ENCODE data around the gene IL18R1. TPM values are rescaled to one million over a fixed set of nuclear protein-coding genes. Genes with fewer than 3 reads are reported as not detected.

The IL18R1 gene
- total and polyA plus RNA-seq, 9 of the 15 experiments (the other 6 are each of a cell fraction or from before 2014, with no cell fraction given) = 0.55 to 10.0 (median 2.5) TPM

GRCh38 chr2:102420290-102420689, 64.7 kb downstream of the IL18R1 start (continued):
- TF ChIP-seq, protein P1, sequence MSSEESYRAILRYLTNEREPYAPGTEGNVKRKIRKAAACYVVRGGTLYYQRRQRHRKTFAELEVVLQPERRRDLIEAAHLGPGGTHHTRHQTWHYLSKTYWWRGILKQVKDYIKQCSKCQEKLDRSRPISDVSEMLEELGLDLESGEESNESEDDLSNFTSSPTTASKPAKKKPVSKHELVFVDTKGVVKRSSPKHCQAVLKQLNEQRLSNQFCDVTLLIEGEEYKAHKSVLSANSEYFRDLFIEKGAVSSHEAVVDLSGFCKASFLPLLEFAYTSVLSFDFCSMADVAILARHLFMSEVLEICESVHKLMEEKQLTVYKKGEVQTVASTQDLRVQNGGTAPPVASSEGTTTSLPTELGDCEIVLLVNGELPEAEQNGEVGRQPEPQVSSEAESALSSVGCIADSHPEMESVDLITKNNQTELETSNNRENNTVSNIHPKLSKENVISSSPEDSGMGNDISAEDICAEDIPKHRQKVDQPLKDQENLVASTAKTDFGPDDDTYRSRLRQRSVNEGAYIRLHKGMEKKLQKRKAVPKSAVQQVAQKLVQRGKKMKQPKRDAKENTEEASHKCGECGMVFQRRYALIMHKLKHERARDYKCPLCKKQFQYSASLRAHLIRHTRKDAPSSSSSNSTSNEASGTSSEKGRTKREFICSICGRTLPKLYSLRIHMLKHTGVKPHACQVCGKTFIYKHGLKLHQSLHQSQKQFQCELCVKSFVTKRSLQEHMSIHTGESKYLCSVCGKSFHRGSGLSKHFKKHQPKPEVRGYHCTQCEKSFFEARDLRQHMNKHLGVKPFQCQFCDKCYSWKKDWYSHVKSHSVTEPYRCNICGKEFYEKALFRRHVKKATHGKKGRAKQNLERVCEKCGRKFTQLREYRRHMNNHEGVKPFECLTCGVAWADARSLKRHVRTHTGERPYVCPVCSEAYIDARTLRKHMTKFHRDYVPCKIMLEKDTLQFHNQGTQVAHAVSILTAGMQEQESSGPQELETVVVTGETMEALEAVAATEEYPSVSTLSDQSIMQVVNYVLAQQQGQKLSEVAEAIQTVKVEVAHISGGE (CRISPR knock-in tag; IDR thresholded peaks at IDR 0.05) = peak in 1 of 3 experiments; percentile 44; a peak in 2 of 6 replicates
- no peak for TF ChIP-seq ATF7 (IDR thresholded peaks at IDR 0.05)
- TF ChIP-seq EP300 (IDR thresholded peaks at IDR 0.05; ENCODE audit: low read length) = peak; percentile 83; the same call in 1 of the 2 replicates
- TF ChIP-seq ZNF124 (CRISPR knock-in tag; IDR thresholded peaks at IDR 0.05) = no peak
- TF ChIP-seq SAFB (IDR thresholded peaks at IDR 0.05; ENCODE audit: borderline replicate concordance, low read depth, low read length) = no peak
- peak; percentile 78; the same call in 1 of the 2 replicates for TF ChIP-seq POLR2AphosphoS5 (IDR thresholded peaks at IDR 0.05; ENCODE audit: control insufficient read depth, insufficient read depth, low read depth, low read length)
- TF ChIP-seq CCNT2 (IDR thresholded peaks at IDR 0.05; ENCODE audit: borderline replicate concordance, extremely low read depth, insufficient read length, low read depth, low read length) = peak; percentile 15
- no peak for TF ChIP-seq ZNF239 (CRISPR knock-in tag; IDR thresholded peaks at IDR 0.05)
- TF ChIP-seq ERF (CRISPR knock-in tag; IDR thresholded peaks at IDR 0.05) = 0 out of 2 replicates have a peak, but pooled peaks have one; percentile 47
- TF ChIP-seq, protein P2, sequence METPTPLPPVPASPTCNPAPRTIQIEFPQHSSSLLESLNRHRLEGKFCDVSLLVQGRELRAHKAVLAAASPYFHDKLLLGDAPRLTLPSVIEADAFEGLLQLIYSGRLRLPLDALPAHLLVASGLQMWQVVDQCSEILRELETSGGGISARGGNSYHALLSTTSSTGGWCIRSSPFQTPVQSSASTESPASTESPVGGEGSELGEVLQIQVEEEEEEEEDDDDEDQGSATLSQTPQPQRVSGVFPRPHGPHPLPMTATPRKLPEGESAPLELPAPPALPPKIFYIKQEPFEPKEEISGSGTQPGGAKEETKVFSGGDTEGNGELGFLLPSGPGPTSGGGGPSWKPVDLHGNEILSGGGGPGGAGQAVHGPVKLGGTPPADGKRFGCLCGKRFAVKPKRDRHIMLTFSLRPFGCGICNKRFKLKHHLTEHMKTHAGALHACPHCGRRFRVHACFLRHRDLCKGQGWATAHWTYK (CRISPR knock-in tag; IDR thresholded peaks at IDR 0.05) = no peak
- no peak for TF ChIP-seq PCBP2 (IDR thresholded peaks at IDR 0.05; ENCODE audit: low read depth, low read length, poor library complexity, severe bottlenecking)
- TF ChIP-seq GTF2E2 (tag; IDR thresholded peaks at IDR 0.05) = 0 out of 2 replicates have a peak, but pooled peaks have one; percentile 44
- no peak for TF ChIP-seq MECOM (CRISPR knock-in tag; IDR thresholded peaks at IDR 0.05)
- TF ChIP-seq MAX (CRISPR knock-in tag; IDR thresholded peaks at IDR 0.05) = no peak
- TF ChIP-seq ZNF134 (CRISPR knock-in tag; conservative IDR thresholded peaks at IDR 0.05) = peak; percentile 9; the same call in 1 of the 2 replicates
- TF ChIP-seq AFF4 (CRISPR knock-in tag; IDR thresholded peaks at IDR 0.05) = no peak
- peak; percentile 91 for TF ChIP-seq KLF16 (IDR thresholded peaks at IDR 0.05)
- TF ChIP-seq RBM34 (IDR thresholded peaks at IDR 0.05; ENCODE audit: borderline replicate concordance, insufficient read depth, low read length) = no peak
- TF ChIP-seq PYGO2 (tag; IDR thresholded peaks at IDR 0.05) = no peak
- 0 out of 2 replicates have a peak, but pooled peaks have one; percentile 18 for TF ChIP-seq ZNF311 (CRISPR knock-in tag; IDR thresholded peaks at IDR 0.05)

All from K562 (cell line).